Brain microvascular endothelial cell (primary cell): ENCODE data around the gene CASD1.

Source experiments
- DNase-seq: peaks from one replicate; pipeline ENCODE4 v3.0.0-alpha.2; 2020
- H3K27ac ChIP-seq: fragments of 250-450 bp; sonication (Bioruptor Pico); 2 replicates; pipeline ENCODE4 v1.5.1; 2020; ENCODE audit warnings: mild to moderate bottlenecking, moderate library complexity
- H3K27me3 ChIP-seq: fragments of 250-450 bp; sonication (Bioruptor Pico); replicated peaks from 2 replicates; pipeline ENCODE4 v1.5.1; 2020; ENCODE audit warnings: mild to moderate bottlenecking
- H3K36me3 ChIP-seq: fragments of 250-450 bp; sonication (Bioruptor Pico); replicated peaks from 2 replicates; pipeline ENCODE4 v1.5.1; 2020; ENCODE audit warnings: mild to moderate bottlenecking
- H3K4me3 ChIP-seq: 2 replicates; pipeline ENCODE4 v1.5.1; 2011; ENCODE audit warnings: low read depth, mild to moderate bottlenecking, control low read depth, low read length, moderate library complexity
- in situ Hi-C: cut with HindIII; loops from 2 replicates; pipeline ENCODE4 v1.10.0; 2017; ENCODE audit warnings: low sequenced_read_pairs, low pct_ligation_motif_present
- TF ChIP-seq, protein P1 (sequence below): IDR thresholded peaks from 2 replicates; pipeline ENCODE4 v1.5.1; 2011; ENCODE audit warnings: low read depth, mild to moderate bottlenecking, moderate library complexity, low read length, control low read depth, inconsistent platforms; ENCODE audit errors: missing control alignments

Gene CASD1

DNA sequence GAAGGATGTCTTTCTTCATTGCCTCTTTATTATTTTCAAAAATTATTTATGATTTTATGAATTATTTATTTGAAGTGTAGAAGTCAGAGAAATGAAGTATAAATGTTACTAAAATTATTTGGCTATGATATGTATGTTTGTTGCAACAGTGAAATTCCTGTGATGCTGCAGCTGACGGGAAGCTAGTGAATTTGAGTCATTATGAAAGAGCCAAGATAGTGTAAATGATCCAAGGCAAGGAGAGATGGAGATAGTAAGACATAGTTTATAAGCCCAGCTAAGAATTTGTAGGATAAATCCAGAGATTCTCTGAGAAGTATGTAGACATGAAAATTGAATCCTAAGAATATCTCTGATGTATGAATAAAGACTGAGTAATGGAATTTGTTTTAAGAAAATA is 30.8 kb downstream of the CASD1 start:
- in situ Hi-C loops, result no loop called here
- no peaks in the 10 kb centered on the region for H3K27me3 ChIP-seq
- H3K4me3 ChIP-seq, result no peak overlapping the region
- TF ChIP-seq, protein P1, sequence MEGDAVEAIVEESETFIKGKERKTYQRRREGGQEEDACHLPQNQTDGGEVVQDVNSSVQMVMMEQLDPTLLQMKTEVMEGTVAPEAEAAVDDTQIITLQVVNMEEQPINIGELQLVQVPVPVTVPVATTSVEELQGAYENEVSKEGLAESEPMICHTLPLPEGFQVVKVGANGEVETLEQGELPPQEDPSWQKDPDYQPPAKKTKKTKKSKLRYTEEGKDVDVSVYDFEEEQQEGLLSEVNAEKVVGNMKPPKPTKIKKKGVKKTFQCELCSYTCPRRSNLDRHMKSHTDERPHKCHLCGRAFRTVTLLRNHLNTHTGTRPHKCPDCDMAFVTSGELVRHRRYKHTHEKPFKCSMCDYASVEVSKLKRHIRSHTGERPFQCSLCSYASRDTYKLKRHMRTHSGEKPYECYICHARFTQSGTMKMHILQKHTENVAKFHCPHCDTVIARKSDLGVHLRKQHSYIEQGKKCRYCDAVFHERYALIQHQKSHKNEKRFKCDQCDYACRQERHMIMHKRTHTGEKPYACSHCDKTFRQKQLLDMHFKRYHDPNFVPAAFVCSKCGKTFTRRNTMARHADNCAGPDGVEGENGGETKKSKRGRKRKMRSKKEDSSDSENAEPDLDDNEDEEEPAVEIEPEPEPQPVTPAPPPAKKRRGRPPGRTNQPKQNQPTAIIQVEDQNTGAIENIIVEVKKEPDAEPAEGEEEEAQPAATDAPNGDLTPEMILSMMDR, result no peak
- no peak for DNase-seq
- no peaks in the 10 kb centered on the region for H3K36me3 ChIP-seq
- H3K27ac ChIP-seq, result no peak overlapping the region

- H3K4me3 ChIP-seq, result no peak overlapping the region
- H3K27me3 ChIP-seq, result no peaks in the 10 kb centered on the region
- no peak for DNase-seq
- no peak overlapping the region for H3K27ac ChIP-seq
- in situ Hi-C loops, result no loop called here
- H3K36me3 ChIP-seq, result no peaks in the 10 kb centered on the region
- TF ChIP-seq, protein P1, result no peak
These were observed 37.5 kb downstream of the CASD1 start for GRCh38 chr7:94547126-94547525.

- no peaks in the 10 kb centered on the region for H3K36me3 ChIP-seq
- no peaks in the 10 kb centered on the region for H3K27me3 ChIP-seq
- TF ChIP-seq, protein P1, result no peak
- in situ Hi-C loops, result no loop called here
- no peak for DNase-seq
- no peak overlapping the region for H3K4me3 ChIP-seq
- H3K27ac ChIP-seq, result no peak overlapping the region
These were observed 46.4 kb downstream of the CASD1 start for GRCh38 chr7:94556028-94556427.

GRCh38 chr7:94557215-94557614 is 47.6 kb downstream of the CASD1 start:
- TF ChIP-seq, protein P1, result no peak
- no peak overlapping the region for H3K27ac ChIP-seq
- in situ Hi-C loops, result no loop called here
- no peak for DNase-seq
- H3K27me3 ChIP-seq, result no peaks in the 10 kb centered on the region
- H3K4me3 ChIP-seq, result no peak overlapping the region
- H3K36me3 ChIP-seq, result no peaks in the 10 kb centered on the region

GRCh38 chr7:94559972-94560371 is 50.4 kb downstream of the CASD1 start:
- Histone ChIP-seq H3K27ac (no peak overlapping the region), H3K36me3 (no peaks in the 10 kb centered on the region), H3K27me3 (no peaks in the 10 kb centered on the region), H3K4me3 (no peak overlapping the region)
- no peak for DNase-seq
- in situ Hi-C loops, result no loop called here
- TF ChIP-seq, protein P1, result no peak

- in situ Hi-C loops, result no loop called here
These were observed 52.4 kb downstream of the CASD1 start for GRCh38 chr7:94561841-94562514.

More at GRCh38 chr7:94561841-94562514, 52.4 kb downstream of the CASD1 start:
- Histone ChIP-seq H3K4me3 (no peak overlapping the region), H3K27me3 (no peaks in the 10 kb centered on the region), H3K36me3 (no peaks in the 10 kb centered on the region), H3K27ac (no peak overlapping the region)
- TF ChIP-seq, protein P1, result no peak
- no peak for DNase-seq
